HT1080 (cell line): Measurements from ENCODE around the gene SPNS2. TPM values are rescaled to one million over a fixed set of nuclear protein-coding genes. Genes with fewer than 3 reads are reported as not detected.

Experiments
- DNase-seq: peaks from one replicate; pipeline ENCODE4 v3.0.0-alpha.2; 2015; ENCODE audit warnings: low read depth
- total RNA-seq: library from RNA; depleted of rRNA; stranded (reverse); fragments of >200 nt; shearing (Covaris generic); gene quantifications from 2 replicates; pipeline ENCODE4 v1.2.3, GENCODE V29; 2014

Gene SPNS2
- total RNA-seq, 1 experiment from 2014 or later: 0.27 TPM

DNA sequence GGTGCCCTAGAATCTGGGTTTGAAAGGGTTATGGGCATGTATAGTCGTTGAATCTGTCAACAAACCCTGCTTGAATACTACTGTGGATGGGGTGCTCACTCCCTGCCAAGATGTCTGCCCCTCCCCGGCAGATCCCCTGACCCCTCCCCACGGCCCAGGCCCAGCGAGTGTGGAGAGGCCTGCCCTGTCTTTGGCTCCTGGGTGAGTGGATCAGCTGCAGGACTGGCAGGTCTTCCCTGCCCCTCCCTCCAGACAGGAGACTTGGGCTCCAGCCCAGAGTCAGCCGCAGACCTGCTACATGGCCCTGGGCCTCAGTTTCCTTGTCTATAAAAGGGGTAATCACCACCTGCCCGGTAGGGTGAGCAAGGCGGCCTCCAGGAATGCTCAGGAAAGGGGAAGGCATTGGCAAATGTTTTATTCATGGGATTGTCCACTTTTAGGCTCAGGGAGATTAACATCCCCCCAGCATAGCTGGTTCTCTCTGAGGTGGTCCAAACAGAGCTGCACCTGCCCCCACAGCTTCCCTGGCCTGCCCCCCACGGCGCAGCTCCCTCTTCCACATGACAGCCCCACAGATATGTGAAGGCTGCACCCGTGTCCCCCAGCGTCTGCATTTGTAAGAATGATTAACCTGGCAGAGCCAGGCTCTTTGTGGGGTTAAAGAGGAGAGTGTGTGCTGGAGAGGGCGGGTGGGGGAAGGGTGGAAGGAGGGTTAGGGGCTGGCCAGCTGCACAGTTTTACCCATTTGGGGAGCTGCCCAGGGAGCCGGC lies 18.5 kb upstream of the SPNS2 start:
- DNase-seq: no peak

- no peak for DNase-seq
Measured at GRCh38 chr17:4480929-4481898, 17.5 kb upstream of the SPNS2 start.

GRCh38 chr17:4482338-4483011 lies 16.2 kb upstream of the SPNS2 start:
- DNase-seq: no peak

- DNase-seq: peak; percentile 50
Measured at GRCh38 chr17:4483012-4483840, 15.5 kb upstream of the SPNS2 start.

DNA sequence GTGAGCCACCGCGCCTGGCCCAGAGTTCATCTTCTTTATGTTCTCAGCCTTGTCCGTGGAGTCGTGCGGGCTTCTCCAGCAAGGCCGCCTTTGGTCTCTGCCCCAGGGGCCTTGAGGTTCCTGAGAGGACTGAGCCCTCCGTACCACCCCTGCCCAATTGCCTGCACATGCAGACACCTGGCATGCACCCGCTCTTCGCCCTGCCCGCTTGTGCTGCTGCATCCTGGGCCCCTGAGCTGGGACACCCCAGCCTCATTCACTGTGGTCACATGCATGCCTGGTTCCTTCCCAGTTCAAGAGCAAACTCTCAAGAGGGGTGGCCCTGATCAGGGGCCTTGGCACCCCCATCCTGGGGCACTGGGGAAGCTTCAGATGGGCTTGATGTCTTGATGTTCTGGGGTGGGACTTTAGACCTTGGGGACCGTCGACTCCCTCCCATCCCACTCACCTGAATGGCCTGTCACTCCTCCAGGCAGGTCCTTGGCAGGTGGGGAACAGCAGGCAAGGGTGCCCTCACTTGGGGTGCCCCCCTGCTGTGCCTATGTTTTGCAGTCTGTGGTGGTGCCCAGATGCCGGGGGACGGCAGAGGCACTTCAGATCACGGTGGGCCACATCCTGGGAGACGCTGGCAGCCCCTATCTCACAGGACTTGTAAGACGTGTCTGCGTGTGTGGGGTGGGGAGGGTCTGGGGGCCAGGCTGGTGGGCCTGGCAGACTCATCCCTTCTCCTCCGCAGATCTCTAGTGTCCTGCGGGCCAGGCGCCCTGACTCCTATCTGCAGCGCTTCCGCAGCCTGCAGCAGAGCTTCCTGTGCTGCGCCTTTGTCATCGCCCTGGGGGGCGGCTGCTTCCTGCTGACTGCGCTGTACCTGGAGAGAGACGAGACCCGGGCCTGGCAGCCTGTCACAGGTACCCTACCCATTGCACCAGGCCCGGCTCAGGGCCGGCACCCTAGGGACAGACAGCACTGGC lies 12.7 kb upstream of the SPNS2 start:
- no peak for DNase-seq

DNA sequence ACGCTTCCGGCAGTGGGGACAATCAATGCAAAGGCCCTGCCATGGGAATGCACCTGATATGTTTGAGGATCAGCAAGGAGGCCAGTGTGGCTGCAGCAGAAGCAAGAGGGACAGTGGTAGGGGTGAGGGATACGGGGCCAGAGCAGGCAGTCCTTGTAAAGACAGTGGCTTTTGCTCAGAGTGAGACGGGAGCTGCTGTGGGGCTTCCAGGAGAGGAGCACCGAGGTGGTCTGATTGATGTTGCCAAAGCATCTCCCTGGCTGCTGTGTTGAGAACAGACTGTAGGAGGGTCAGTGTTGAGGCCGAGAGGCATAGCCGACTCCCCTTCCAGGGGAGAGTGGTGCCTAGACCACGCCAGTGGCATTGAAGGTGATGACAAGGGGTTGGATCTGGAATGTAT lies 11.4 kb upstream of the SPNS2 start:
- DNase-seq: no peak

DNA sequence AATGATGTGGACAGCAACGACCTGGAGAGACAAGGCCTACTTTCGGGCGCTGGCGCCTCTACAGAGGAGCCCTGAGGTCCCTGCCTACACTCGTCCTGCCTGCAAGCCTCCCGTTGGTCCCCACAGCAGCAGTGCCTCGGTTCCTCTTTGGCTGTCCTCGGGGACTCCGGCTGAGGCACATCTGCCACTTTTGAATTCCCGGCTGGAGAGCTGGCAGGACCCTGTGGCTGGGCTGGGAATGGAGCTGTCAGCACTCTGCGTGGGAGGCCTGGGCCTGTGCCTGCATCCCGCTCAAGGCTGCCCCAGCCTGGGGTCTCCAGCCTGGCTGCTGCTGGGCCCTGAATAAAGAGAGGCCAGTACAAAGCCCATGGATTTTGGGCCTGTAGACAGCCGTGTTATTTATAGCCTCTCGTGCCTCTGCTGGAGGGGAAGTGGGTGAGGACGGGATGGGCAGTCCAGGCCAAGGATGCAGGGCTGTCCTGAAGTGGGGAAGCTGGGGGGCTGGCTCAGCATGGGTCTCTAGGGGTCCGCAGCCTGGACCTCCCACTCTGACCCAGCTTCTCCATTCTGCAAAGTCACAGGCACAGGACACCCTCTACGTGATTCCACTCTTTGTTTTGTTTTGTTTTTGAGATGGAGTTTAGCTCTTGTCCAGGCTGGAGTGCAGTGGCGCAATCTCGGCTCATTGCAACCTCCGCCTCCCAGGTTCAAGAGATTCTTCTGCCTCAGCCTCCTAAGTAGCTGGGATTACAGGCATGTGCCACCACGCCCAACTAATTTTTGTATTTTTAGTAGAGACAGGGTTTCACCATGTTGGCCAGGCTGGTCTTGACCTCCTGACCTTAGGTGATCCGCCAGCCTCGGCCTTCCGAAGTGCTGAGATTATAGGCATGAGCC lies 10.6 kb upstream of the SPNS2 start:
- DNase-seq: no peak

- no peak for DNase-seq
Measured at GRCh38 chr17:4488989-4489595, 9.6 kb upstream of the SPNS2 start.

DNA sequence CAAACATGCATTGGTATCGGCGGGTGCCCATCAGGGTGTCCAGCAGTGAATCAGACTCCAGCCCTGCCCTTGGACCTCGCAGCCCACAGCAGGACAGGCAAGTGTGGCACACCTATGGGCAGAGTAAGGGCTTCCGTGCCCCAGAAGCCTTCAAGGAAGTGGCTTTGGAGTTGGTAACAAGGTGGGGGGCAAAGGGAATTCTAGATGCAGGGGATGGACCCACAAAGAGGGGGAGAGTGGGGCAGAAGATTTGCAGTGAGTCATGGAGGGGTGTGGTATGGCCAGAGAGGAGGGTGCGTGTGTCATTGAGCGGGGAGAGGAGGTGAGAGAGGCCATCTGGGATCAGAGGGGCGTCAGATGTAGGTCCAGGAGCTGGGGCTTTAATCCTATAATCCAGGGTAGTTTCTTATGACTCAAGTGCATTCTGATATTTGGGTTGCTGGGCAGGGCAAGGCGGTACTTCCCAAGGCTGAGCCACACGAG lies 8.5 kb upstream of the SPNS2 start:
- no peak for DNase-seq

DNA sequence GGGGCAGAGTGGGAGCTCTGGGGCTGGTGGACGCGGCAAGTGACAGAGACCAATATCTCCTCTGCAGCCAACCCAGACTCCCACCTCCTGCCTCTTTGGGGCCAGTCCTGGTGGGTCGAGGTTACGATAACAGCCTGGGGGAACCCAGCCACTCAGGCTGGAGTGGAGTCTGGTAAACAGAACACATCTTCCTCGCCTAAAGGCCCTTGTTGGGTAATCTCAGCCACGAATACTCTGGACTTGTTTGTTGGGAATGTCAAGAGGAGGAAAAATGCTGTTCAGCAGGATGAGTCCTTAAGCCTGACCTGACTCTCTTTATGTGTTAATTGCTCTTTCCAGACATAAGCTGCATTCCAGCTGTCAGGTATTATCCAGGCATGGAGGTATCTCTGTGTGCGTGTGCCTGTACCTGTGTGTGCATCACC lies 8.0 kb upstream of the SPNS2 start:
- no peak for DNase-seq

GRCh38 chr17:4492721-4493561 lies 5.7 kb upstream of the SPNS2 start:
- DNase-seq: peak; percentile 40

DNA sequence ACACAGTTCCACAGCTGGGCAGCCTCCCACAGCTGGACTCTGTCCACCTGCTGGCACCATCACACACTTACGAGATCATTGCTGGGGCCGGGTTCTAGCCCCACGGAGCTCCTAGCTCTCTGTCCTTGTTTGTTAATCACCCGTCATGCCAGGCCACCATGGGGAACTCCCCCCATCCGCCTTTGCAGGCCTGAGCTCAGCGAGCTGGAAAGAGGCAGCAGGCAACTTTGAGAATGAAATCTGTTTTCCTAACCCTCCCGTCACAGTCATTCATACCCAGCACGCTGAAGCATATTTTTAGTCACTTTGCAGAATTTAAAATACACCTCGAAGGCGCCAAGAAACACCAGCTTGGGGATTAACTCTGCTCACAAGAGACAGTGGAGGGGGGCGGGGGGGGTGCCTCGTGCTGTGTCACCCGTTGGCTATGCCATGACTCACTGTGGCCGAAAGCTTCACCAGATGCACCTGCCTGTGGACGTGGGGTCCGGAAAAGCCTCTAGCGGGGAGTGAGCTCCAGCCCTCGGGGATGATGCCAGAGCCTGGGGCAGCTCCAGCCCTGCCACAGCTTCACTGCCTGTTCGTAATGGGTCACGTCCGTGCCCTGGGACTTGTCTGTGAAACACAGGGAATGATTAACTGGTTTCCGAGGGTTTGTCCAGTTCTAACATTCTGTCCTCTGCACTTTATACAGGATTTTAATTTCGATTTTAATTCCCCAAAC lies 1.4 kb upstream of the SPNS2 start:
- DNase-seq: peak; percentile 75

DNA sequence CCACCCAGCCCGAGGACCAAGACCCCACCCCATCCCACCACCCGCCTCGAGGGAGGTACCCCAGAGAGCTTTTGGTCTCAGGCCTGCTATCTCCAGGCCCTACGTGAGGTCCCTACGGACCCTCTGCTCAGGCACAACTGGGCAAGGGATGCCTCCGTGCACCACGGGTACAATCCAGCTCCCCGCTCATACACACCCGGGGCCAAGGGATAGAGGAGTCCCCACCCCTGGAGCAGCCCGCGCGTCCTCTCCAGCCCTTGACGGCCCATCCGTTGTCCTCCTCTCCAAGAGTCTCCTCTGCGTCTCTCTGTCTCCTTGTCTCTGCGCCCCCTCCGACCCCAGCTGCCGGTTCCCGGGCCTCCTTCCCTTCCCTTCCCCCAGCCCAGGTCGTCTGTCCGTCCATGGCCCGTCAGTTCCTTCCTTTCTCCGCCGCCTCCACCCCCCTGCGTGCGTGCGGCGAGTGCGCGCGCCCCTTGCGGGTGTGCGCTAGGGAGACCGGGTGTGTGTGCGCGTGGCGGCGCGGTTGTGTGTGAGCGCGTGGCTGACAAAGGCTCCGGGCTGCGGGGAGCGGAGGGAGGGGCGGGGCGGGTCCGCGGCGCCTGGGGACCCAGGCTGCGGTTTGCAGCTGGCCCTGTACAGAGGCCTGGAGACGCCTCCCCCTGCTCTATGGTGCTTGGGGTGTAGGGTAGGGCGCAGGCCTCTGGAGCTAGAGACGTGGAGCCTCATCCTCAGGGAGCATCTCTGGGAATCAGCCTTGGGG lies 930 bp downstream of the SPNS2 start:
- DNase-seq: no peak

GRCh38 chr17:4500191-4500571 lies 1.5 kb downstream of the SPNS2 start:
- no peak for DNase-seq

GRCh38 chr17:4501295-4501949 lies 2.7 kb downstream of the SPNS2 start:
- DNase-seq: no peak
